Panc1 (cell line): Measurements from ENCODE around the gene CFAP77. TPM values are rescaled to one million over a fixed set of nuclear protein-coding genes. Genes with fewer than 3 reads are reported as not detected.

ENCODE experiments used
- ATAC-seq: fragments of 200-7000 bp; cut with Tn5 transposase; 2 replicates; pipeline ENCODE4 v1.9.1; 2020; ENCODE audit warnings: mild to moderate bottlenecking, moderate library complexity
- BruUV-seq: library from RNA; stranded (reverse); fragments of 400-500 nt; replicated peaks from 2 replicates; lab custom pipeline; 2021; lab: Mats Ljungman, UMichigan
- CTCF ChIA-PET: fragments of 300-600 bp; sonication (Branson Sonifier 250); formaldehyde crosslinking; loops from one replicate; lab custom pipeline; 2022; ENCODE audit warnings: antibody characterized with exemption; lab: Charles Lee
- POLR2A ChIA-PET: fragments of 300-600 bp; sonication (Branson Sonifier 250); formaldehyde crosslinking; loops from one replicate; lab custom pipeline; 2022; ENCODE audit warnings: antibody characterized with exemption; lab: Charles Lee
- DNase-seq: peaks from one replicate; pipeline ENCODE4 v3.0.0-alpha.2; 2010; ENCODE audit warnings: low read depth, low spot score
- H3K27ac ChIP-seq: 2 replicates; pipeline ENCODE4 v1.5.1; 2011; ENCODE audit warnings: mild to moderate bottlenecking, low read length, inconsistent platforms
- H3K27me3 ChIP-seq: fragments of 200-500 bp; sonication (Bioruptor generic); 2 replicates; pipeline ENCODE4 v1.6.0; 2014; ENCODE audit warnings: low read length, inconsistent platforms; ENCODE audit not compliant: control insufficient read depth, insufficient read depth
- H3K36me3 ChIP-seq: fragments of 200-500 bp; sonication (Bioruptor generic); 2 replicates; pipeline ENCODE4 v1.5.1; 2014; ENCODE audit warnings: inconsistent platforms, mild to moderate bottlenecking, low read length, moderate library complexity; ENCODE audit not compliant: control insufficient read depth, insufficient read depth
- H3K4me1 ChIP-seq: 2 replicates; pipeline ENCODE4 v1.5.1; 2011; ENCODE audit warnings: inconsistent platforms, mild to moderate bottlenecking, low read length, moderate library complexity; ENCODE audit not compliant: control insufficient read depth, insufficient read depth
- H3K4me3 ChIP-seq, 2 experiments: 2 replicates each; pipeline ENCODE4 v1.5.1; 2011 to 2012; ENCODE audit warnings: low read depth in 2 of 2, low read length in 2 of 2, mild to moderate bottlenecking in 2 of 2, inconsistent platforms in 1 of 2, moderate library complexity in 1 of 2
- H3K9me3 ChIP-seq: fragments of 200-500 bp; sonication (Bioruptor generic); 2 replicates; pipeline ENCODE4 v1.5.1; 2014; ENCODE audit warnings: low read depth, mild to moderate bottlenecking, inconsistent platforms, low read length, moderate library complexity; ENCODE audit not compliant: control insufficient read depth, insufficient read depth
- CTCF ChIP-seq: fragments of 450-650 bp; IDR thresholded peaks from 2 replicates; pipeline ENCODE4 v1.5.1; 2017; ENCODE audit warnings: mild to moderate bottlenecking
- POLR2AphosphoS5 ChIP-seq: IDR thresholded peaks from 2 replicates; pipeline ENCODE4 v1.6.1; 2012; ENCODE audit warnings: mild to moderate bottlenecking, low read depth, low read length, moderate library complexity
- REST ChIP-seq, 2 experiments: IDR thresholded peaks; 2 replicates each; pipeline ENCODE4 v1.6.1; 2011 to 2012; ENCODE audit warnings: low read depth in 2 of 2, control low read depth in 1 of 2, low read length in 1 of 2, mild to moderate bottlenecking in 1 of 2, moderate library complexity in 1 of 2; ENCODE audit not compliant: insufficient read depth in 1 of 2
- SIN3A ChIP-seq: IDR thresholded peaks from 2 replicates; pipeline ENCODE4 v1.6.1; 2012; ENCODE audit warnings: low read depth, mild to moderate bottlenecking, low read length, moderate library complexity, borderline replicate concordance; ENCODE audit not compliant: insufficient read depth
- TCF7L2 ChIP-seq: IDR thresholded peaks from 2 replicates; pipeline ENCODE4 v1.6.1; 2011; ENCODE audit warnings: mild to moderate bottlenecking, low read depth, low read length, inconsistent platforms
- in situ Hi-C: cut with HindIII; loops from 2 replicates; pipeline ENCODE4 v1.10.0; 2016; ENCODE audit warnings: low sequenced_read_pairs, low pct_unique_long_range_greater_than_20kb
- intact Hi-C: fragments of 100-400 bp; cut with micrococcal nuclease; formaldehyde crosslinking; loops from one replicate; pipeline ENCODE4 v1.10.0; 2022; ENCODE audit not compliant: unreplicated experiment
- total RNA-seq: library from RNA; stranded (reverse); gene quantifications from one replicate; pipeline ENCODE4 v1.2.1, GENCODE V29; 2021; ENCODE audit not compliant: unreplicated experiment

CFAP77 gene
- total RNA-seq, 1 experiment from 2014 or later: not detected

GRCh38 chr9:132590318-132591182 lies 180.5 kb downstream of the CFAP77 start:
- ChIA-PET POLR2A (no interaction called here), CTCF (no interaction called here)
- DNase-seq (no peak), ATAC-seq (no peak)
- in situ Hi-C loops (no loop called here), intact Hi-C loops (no loop called here)
- Histone ChIP-seq H3K36me3 (no peaks in the 10 kb centered on the region), H3K9me3 (no peaks in the 10 kb centered on the region), H3K4me1 (no peaks in the 10 kb centered on the region), H3K27me3 (no peaks in the 10 kb centered on the region; the same call in 1 of the 2 replicates), H3K27ac (no peak overlapping the region), H3K4me3 (no peak overlapping the region)
- TF ChIP-seq REST (IDR thresholded peaks at IDR 0.05; ENCODE audit: insufficient read depth in 1 of 2, low read depth in 2 of 2, low read length in 1 of 2): no peak
- TF ChIP-seq SIN3A: no peak
- no peak for TF ChIP-seq POLR2AphosphoS5
- BruUV-seq: no TSS peak

- intact Hi-C loops (no loop called here), in situ Hi-C loops (no loop called here)
- CTCF ChIA-PET: no interaction called here
- Histone ChIP-seq H3K27ac (no peak overlapping the region), H3K4me1 (no peaks in the 10 kb centered on the region), H3K4me3 (no peak overlapping the region), H3K27me3 (no peaks in the 10 kb centered on the region; the same call in 1 of the 2 replicates), H3K9me3 (no peaks in the 10 kb centered on the region), H3K36me3 (no peaks in the 10 kb centered on the region)
- no peak for TF ChIP-seq SIN3A
- no peak for TF ChIP-seq CTCF
- no peak for TF ChIP-seq POLR2AphosphoS5
- TF ChIP-seq REST (IDR thresholded peaks at IDR 0.05; ENCODE audit: insufficient read depth in 1 of 2, low read depth in 2 of 2, low read length in 1 of 2): no peak
- no peak for TF ChIP-seq TCF7L2
- ATAC-seq (no peak), DNase-seq (no peak)
- no TSS peak for BruUV-seq
- POLR2A ChIA-PET: no interaction called here
These were observed 181.2 kb downstream of the CFAP77 start for GRCh38 chr9:132591244-132591643.
